GM21447 (cell line): Measurements from ENCODE around the gene PBX2.
"Not testable (repeated sequence)": the region's sequence is repeated elsewhere in the genome, so short reads cannot be mapped to it uniquely, and the experiment has no call there.

Source experiments
- ATAC-seq: cut with Tn5 transposase; IDR thresholded peaks from one replicate; pipeline ENCODE4 v1.9.1; 2021; ENCODE audit not compliant: unreplicated experiment

PBX2 gene

GRCh38 chr6:32151863-32152768, 37.9 kb downstream of the PBX2 start, which contains the start of gene PRRT1:
Gene PRRT1 (minus strand): TSS chr6:32151939. CDS start chr6:32151827, 112 bp downstream.
- no peak for ATAC-seq

- no peak for ATAC-seq
These were observed 38.7 kb downstream of the PBX2 start for GRCh38 chr6:32151181-32151862.

GRCh38 chr6:32149932-32150870, 39.8 kb downstream of the PBX2 start:
- no peak for ATAC-seq

- ATAC-seq: no peak
These were observed 40.8 kb downstream of the PBX2 start for GRCh38 chr6:32149092-32149755.

GRCh38 chr6:32148289-32149091, 41.5 kb downstream of the PBX2 start:
- no peak for ATAC-seq

GRCh38 chr6:32147401-32148132, 42.4 kb downstream of the PBX2 start:
- no peak for ATAC-seq

GRCh38 chr6:32146687-32147086, 43.3 kb downstream of the PBX2 start:
- no peak for ATAC-seq

- ATAC-seq: no peak
These were observed 43.7 kb downstream of the PBX2 start for GRCh38 chr6:32146287-32146686.

GRCh38 chr6:32144238-32144637, 45.8 kb downstream of the PBX2 start:
- ATAC-seq: not testable (repeated sequence)

GRCh38 chr6:32140420-32141046, 49.5 kb downstream of the PBX2 start:
- ATAC-seq: no peak

GRCh38 chr6:32139590-32139989, 50.4 kb downstream of the PBX2 start:
- ATAC-seq: no peak

GRCh38 chr6:32137454-32137853, 52.5 kb downstream of the PBX2 start:
- no peak for ATAC-seq
